AG04450 (cell line): ENCODE data around the gene USP40. TPM values are rescaled to one million over a fixed set of nuclear protein-coding genes. Genes with fewer than 3 reads are reported as not detected.

Experiments used
- CTCF ChIA-PET: fragments of 300-600, 350-600 bp; formaldehyde crosslinking; extraction: SDS; loops from one replicate; lab custom pipeline; 2022; ENCODE audit warnings: antibody characterized with exemption, inconsistent platforms; lab: Charles Lee
- POLR2A ChIA-PET: fragments of 350-600 bp; formaldehyde crosslinking; extraction: SDS; loops from one replicate; lab custom pipeline; 2021; ENCODE audit warnings: antibody characterized with exemption, inconsistent platforms; lab: Yijun Ruan, JAX
- DNase-seq: peaks from one replicate; pipeline ENCODE4 v3.0.0-alpha.2; 2011; ENCODE audit warnings: low read depth, low spot score
- H3K27ac ChIP-seq: one replicate; pipeline ENCODE4 v1.5.1; 2012; ENCODE audit warnings: low read depth, low read length, control low read depth
- H3K27me3 ChIP-seq: one replicate; pipeline ENCODE4 v1.6.0; 2012; ENCODE audit warnings: low read length; ENCODE audit not compliant: control insufficient read depth, insufficient read depth
- H3K4me3 ChIP-seq: 2 replicates; pipeline ENCODE4 v1.5.1; 2011; ENCODE audit warnings: mild to moderate bottlenecking, low read depth, low read length, control low read depth
- H3K9me3 ChIP-seq: 2 replicates; pipeline ENCODE4 v1.5.1; 2012; ENCODE audit warnings: low read length; ENCODE audit not compliant: control insufficient read depth, insufficient read depth
- CTCF ChIP-seq: IDR thresholded peaks from 2 replicates; pipeline ENCODE4 v1.5.1; 2011; ENCODE audit warnings: low read depth, low read length, control low read depth, inconsistent platforms
- polyA plus RNA-seq: library from polyadenylated mRNA; depleted of rRNA; stranded (reverse); fragments of >200 nt; gene quantifications from 2 replicates; pipeline ENCODE4 v1.2.3, GENCODE V29; 2011

Gene USP40
- polyA plus RNA-seq, 1 experiment: 32.4 TPM

GRCh38 chr2:233468047-233468740 lies 98.4 kb downstream of the USP40 start:
- ChIA-PET POLR2A (no interaction called here), CTCF (no interaction called here)
- peaks cover 6% of the 10 kb centered on the region; the same call in 1 of the 2 replicates for H3K9me3 ChIP-seq
- DNase-seq: no peak
- no peak overlapping the region for H3K4me3 ChIP-seq
- no peak for TF ChIP-seq CTCF
- H3K27me3 ChIP-seq: no peaks in the 10 kb centered on the region
- no peak overlapping the region for H3K27ac ChIP-seq

- POLR2A ChIA-PET: no interaction called here
- no peaks in the 10 kb centered on the region for H3K27me3 ChIP-seq
- TF ChIP-seq CTCF: no peak
- H3K4me3 ChIP-seq: no peak overlapping the region
- peaks cover 6% of the 10 kb centered on the region; the same call in 1 of the 2 replicates for H3K9me3 ChIP-seq
- H3K27ac ChIP-seq: no peak overlapping the region
- CTCF ChIA-PET: no interaction called here
- DNase-seq: no peak
Measured at GRCh38 chr2:233466991-233467603, 99.5 kb downstream of the USP40 start.

GRCh38 chr2:233464531-233465240 lies 101.9 kb downstream of the USP40 start:
- DNase-seq: no peak
- ChIA-PET POLR2A (no interaction called here), CTCF (no interaction called here)
- TF ChIP-seq CTCF: no peak
- no peak overlapping the region for H3K27ac ChIP-seq
- no peak overlapping the region for H3K4me3 ChIP-seq
- peaks cover 6% of the 10 kb centered on the region; the same call in 1 of the 2 replicates for H3K9me3 ChIP-seq
- H3K27me3 ChIP-seq: no peaks in the 10 kb centered on the region

DNA sequence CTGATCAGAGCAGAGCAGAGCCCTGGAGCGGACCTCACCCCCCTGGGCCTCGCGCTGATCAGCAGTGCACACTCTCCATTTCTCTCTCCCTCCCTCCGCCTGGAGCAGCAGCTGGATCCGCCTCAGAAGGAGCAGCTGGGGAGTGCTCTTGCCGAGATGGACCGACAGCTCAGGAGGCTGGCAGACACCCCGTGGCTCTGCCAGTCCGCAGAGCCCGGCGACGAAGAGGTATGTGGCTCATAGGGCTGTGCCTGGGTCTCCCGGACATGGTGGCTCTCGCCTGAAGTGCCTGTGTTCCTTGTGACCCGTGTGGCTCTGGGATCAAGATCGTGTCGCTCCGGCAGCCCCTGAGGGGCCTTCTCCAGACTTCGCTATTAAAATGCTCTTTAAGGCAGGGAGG lies 102.5 kb downstream of the USP40 start:
- CTCF ChIA-PET: no interaction called here
- POLR2A ChIA-PET: no interaction called here
- TF ChIP-seq CTCF: no peak
- Histone ChIP-seq H3K4me3 (no peak overlapping the region), H3K9me3 (no peaks in the 10 kb centered on the region; the same call in 1 of the 2 replicates), H3K27ac (no peak overlapping the region), H3K27me3 (no peaks in the 10 kb centered on the region)
- DNase-seq: no peak

DNA sequence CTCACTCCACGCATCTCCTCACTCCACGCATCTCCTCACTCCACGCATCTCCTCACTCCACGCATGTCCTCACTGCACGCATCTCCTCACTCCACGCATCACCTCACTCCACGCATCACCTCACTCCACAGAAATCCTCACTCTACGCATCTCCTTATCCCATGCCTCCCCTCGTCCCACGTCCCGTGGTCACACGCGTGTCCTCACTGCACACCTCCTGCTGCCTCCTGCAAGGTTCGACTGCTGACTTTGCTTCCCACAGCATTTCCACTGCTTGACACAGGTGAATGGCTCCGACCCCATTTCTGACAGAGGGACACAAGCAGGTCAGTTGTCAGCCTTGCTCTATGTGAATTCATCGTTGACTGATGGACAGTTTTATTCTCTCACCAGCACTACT lies 103.0 kb downstream of the USP40 start:
- H3K4me3 ChIP-seq: no peak overlapping the region
- ChIA-PET CTCF (no interaction called here), POLR2A (no interaction called here)
- H3K9me3 ChIP-seq: no peaks in the 10 kb centered on the region; the same call in 1 of the 2 replicates
- no peak for DNase-seq
- H3K27ac ChIP-seq: no peak overlapping the region
- H3K27me3 ChIP-seq: no peaks in the 10 kb centered on the region
- TF ChIP-seq CTCF: no peak
